A673 (cell line): ENCODE measurements around the gene SEMA4D. TPM values are rescaled to one million over a fixed set of nuclear protein-coding genes. Genes with fewer than 3 reads are reported as not detected.

ENCODE experiments used
- BruUV-seq: library from RNA; stranded (reverse); fragments of 400-500 nt; replicated peaks from 2 replicates; lab custom pipeline; 2021; lab: Mats Ljungman, UMichigan
- CTCF ChIA-PET: fragments of 300-600 bp; sonication (Branson Sonifier 250); formaldehyde crosslinking; loops from one replicate; lab custom pipeline; 2022; ENCODE audit warnings: antibody characterized with exemption; lab: Charles Lee
- POLR2A ChIA-PET: fragments of 300-600 bp; sonication (Branson Sonifier 250); formaldehyde crosslinking; loops from one replicate; lab custom pipeline; 2022; ENCODE audit warnings: antibody characterized with exemption; ENCODE audit not compliant: low non-redundant PET; lab: Charles Lee
- DNase-seq: peaks from one replicate; pipeline ENCODE4 v3.0.0-alpha.2; 2015; ENCODE audit warnings: low spot score
- H3K27ac ChIP-seq: fragments of 200-600 bp; sonication (generic); 2 replicates; pipeline ENCODE4 v1.5.1; 2016; ENCODE audit warnings: mixed run types, low read depth, mild to moderate bottlenecking, mixed read lengths, antibody characterized with exemption, low read length; ENCODE audit not compliant: poor library complexity, severe bottlenecking
- H3K27me3 ChIP-seq: fragments of 200-600 bp; sonication (generic); replicated peaks from 2 replicates; pipeline ENCODE4 v1.6.1; 2017; ENCODE audit warnings: mixed run types, low read depth, mild to moderate bottlenecking, mixed read lengths, antibody characterized with exemption, low read length; ENCODE audit not compliant: insufficient read depth, poor library complexity
- H3K36me3 ChIP-seq: fragments of 200-600 bp; sonication (generic); 2 replicates; pipeline ENCODE4 v1.6.1; 2016; ENCODE audit warnings: mixed run types, mild to moderate bottlenecking, mixed read lengths, antibody characterized with exemption, low read length; ENCODE audit not compliant: insufficient read depth, poor library complexity, severe bottlenecking
- H3K4me1 ChIP-seq: fragments of 200-600 bp; sonication (generic); 2 replicates; pipeline ENCODE4 v1.6.1; 2017; ENCODE audit warnings: mixed run types, mild to moderate bottlenecking, mixed read lengths, antibody characterized with exemption, low read length; ENCODE audit not compliant: insufficient read depth, poor library complexity, severe bottlenecking
- H3K4me3 ChIP-seq: fragments of 200-600 bp; sonication (generic); 2 replicates; pipeline ENCODE4 v1.5.1; 2016; ENCODE audit warnings: low read depth, mixed run types, mild to moderate bottlenecking, mixed read lengths, low read length; ENCODE audit not compliant: poor library complexity, severe bottlenecking
- H3K9me3 ChIP-seq: fragments of 200-600 bp; sonication (generic); 2 replicates; pipeline ENCODE4 v1.6.1; 2016; ENCODE audit warnings: mixed run types, low read depth, mild to moderate bottlenecking, mixed read lengths, antibody characterized with exemption, low read length; ENCODE audit not compliant: poor library complexity, severe bottlenecking
- EZH2 ChIP-seq: fragments of 200-600 bp; sonication (generic); IDR thresholded peaks from 2 replicates; pipeline ENCODE4 v1.6.1; 2017; ENCODE audit warnings: borderline replicate concordance, low read depth, mild to moderate bottlenecking, mixed read lengths, antibody characterized with exemption, low read length; ENCODE audit not compliant: poor library complexity, severe bottlenecking
- intact Hi-C: fragments of 100-400 bp; cut with micrococcal nuclease; formaldehyde crosslinking; loops from one replicate; pipeline ENCODE4 v1.10.0; 2022; ENCODE audit not compliant: unreplicated experiment
- total RNA-seq: library from RNA; stranded (reverse); gene quantifications from 2 replicates; pipeline ENCODE4 v1.2.3, GENCODE V29; 2021
- TF ChIP-seq, protein P1 (sequence below): fragments of 300-800, 200-600 bp; sonication (generic); conservative IDR thresholded peaks from 2 replicates; pipeline ENCODE4 v1.5.1; 2017; ENCODE audit warnings: low read depth, mild to moderate bottlenecking, antibody characterized with exemption, low read length, moderate library complexity, mixed read lengths

Gene SEMA4D
- total RNA-seq, 1 experiment from 2014 or later = 14.2 TPM

DNA sequence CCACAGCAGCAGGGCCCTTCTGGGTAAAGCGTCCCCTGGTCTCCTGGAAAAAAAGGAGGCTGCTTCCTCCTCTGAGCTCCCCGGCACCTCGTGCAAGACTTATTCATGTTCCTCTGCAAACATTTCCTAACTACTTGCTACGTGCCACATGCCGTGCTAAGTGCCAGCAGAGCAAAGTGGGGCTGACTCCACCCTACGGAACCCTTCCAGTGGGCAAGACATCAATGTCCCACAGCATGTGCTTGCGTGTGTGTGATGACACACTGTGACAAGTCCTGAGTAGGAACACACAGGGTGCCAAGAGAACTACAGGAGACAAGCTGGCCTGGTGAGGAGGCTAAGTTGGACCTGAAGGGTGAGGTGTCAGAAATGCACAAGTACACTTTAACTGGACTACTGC lies 57.4 kb downstream of the SEMA4D start:
- Histone ChIP-seq H3K4me3 (no peak overlapping the region), H3K36me3 (no peaks in the 10 kb centered on the region), H3K4me1 (no peaks in the 10 kb centered on the region), H3K27me3 (no peaks in the 10 kb centered on the region), H3K27ac (no peak overlapping the region), H3K9me3 (no peaks in the 10 kb centered on the region)
- ChIA-PET POLR2A (no interaction called here), CTCF (no interaction called here)
- TF ChIP-seq, protein P1, sequence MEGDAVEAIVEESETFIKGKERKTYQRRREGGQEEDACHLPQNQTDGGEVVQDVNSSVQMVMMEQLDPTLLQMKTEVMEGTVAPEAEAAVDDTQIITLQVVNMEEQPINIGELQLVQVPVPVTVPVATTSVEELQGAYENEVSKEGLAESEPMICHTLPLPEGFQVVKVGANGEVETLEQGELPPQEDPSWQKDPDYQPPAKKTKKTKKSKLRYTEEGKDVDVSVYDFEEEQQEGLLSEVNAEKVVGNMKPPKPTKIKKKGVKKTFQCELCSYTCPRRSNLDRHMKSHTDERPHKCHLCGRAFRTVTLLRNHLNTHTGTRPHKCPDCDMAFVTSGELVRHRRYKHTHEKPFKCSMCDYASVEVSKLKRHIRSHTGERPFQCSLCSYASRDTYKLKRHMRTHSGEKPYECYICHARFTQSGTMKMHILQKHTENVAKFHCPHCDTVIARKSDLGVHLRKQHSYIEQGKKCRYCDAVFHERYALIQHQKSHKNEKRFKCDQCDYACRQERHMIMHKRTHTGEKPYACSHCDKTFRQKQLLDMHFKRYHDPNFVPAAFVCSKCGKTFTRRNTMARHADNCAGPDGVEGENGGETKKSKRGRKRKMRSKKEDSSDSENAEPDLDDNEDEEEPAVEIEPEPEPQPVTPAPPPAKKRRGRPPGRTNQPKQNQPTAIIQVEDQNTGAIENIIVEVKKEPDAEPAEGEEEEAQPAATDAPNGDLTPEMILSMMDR = no peak
- no peak for TF ChIP-seq EZH2
- no peak for DNase-seq
- no TSS peak for BruUV-seq
- intact Hi-C loops = loop anchor here (10.0 kb wide), 1 partner anchor 104 kb away; no protein-coding TSS in a partner anchor

DNA sequence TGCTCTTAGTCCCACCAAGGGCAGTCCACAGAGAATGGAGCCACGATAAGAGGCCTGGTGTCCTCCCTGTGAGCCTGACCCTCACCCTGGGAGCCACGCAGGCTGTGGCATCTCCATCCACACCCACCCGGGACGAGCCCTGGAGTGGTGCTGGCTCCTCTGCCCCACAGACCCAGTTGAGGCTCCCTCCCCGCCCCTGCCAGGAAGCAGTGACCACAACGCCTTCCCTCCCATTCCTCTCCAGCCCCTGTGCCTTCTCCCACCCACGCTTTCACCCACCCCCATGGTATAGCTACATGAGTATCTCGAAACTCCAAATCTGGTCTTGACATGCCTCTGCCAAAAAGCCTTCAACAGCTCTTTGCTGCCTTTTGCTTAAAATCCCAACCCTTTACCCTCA lies 57.9 kb downstream of the SEMA4D start:
- ChIA-PET CTCF (interaction anchor here (0.6 kb wide), 1 partner anchor 1429 kb away, joined by 5 read pairs; no protein-coding TSS in a partner anchor), POLR2A (no interaction called here)
- Histone ChIP-seq H3K4me1 (no peaks in the 10 kb centered on the region), H3K27ac (no peak overlapping the region), H3K4me3 (no peak overlapping the region), H3K36me3 (no peaks in the 10 kb centered on the region), H3K9me3 (no peaks in the 10 kb centered on the region), H3K27me3 (no peaks in the 10 kb centered on the region)
- intact Hi-C loops = loop anchor here (10.0 kb wide), 1 partner anchor 105 kb away; no protein-coding TSS in a partner anchor
- TF ChIP-seq, protein P1 = no peak
- no peak for TF ChIP-seq EZH2
- BruUV-seq = no TSS peak
- DNase-seq = no peak

DNA sequence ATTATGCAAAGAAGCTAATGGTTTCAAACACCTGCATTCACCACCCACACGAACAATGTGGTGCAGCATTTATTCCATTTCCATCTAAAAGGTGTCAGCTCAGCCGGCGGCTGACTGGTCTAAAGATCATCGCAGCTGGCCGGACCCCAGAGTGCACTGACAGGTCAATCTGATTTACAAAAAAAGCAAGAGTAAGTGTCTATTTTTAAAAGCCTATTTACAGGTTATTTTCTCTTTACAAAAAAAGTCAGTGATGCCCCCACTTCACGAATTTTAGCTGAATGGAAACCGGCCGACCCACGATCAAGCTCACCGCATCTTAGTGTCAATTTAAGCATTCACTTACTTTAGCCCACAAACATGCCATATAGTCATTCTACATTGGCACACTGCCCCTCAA lies 58.3 kb downstream of the SEMA4D start:
- POLR2A ChIA-PET = no interaction called here

More for the DNA sequence above, 58.3 kb downstream of the SEMA4D start:
- no peak overlapping the region for H3K4me3 ChIP-seq
- no peaks in the 10 kb centered on the region for H3K27me3 ChIP-seq
- no peak for TF ChIP-seq EZH2
- TF ChIP-seq, protein P1 = no peak
- H3K36me3 ChIP-seq = no peaks in the 10 kb centered on the region
- CTCF ChIA-PET = interaction anchor here (0.6 kb wide), 1 partner anchor 1428 kb away, joined by 5 read pairs; no protein-coding TSS in a partner anchor
- H3K9me3 ChIP-seq = no peaks in the 10 kb centered on the region
- intact Hi-C loops = no loop called here
- no peak for DNase-seq
- BruUV-seq = no TSS peak
- H3K4me1 ChIP-seq = no peaks in the 10 kb centered on the region
- H3K27ac ChIP-seq = no peak overlapping the region
